CD4-positive, alpha-beta T cell (primary cell): Measurements from ENCODE around the gene PRKAG3. TPM values are rescaled to one million over a fixed set of nuclear protein-coding genes. Genes with fewer than 3 reads are reported as not detected.
"Not testable (repeated sequence)": the region's sequence is repeated elsewhere in the genome, so short reads cannot be mapped to it uniquely, and the experiment has no call there.

Source experiments
- ATAC-seq: fragments of 200-7000 bp; cut with Tn5 transposase; one replicate; pipeline ENCODE4 v1.10.0; 2022; ENCODE audit warnings: mild to moderate bottlenecking; ENCODE audit not compliant: poor library complexity
- CTCF ChIA-PET: fragments of 350-600 bp; sonication (Branson Sonifier 250); formaldehyde crosslinking; loops from one replicate; lab custom pipeline; 2021; ENCODE audit warnings: antibody characterized with exemption, inconsistent platforms; lab: Charles Lee
- POLR2A ChIA-PET: fragments of 350-600 bp; sonication (Branson Sonifier 250); formaldehyde crosslinking; loops from one replicate; lab custom pipeline; 2021; ENCODE audit warnings: antibody characterized with exemption, inconsistent platforms; lab: Charles Lee
- DNase-seq, 14 experiments: peaks; one replicate each; pipeline ENCODE4 v3.0.0-alpha.2; 2013 to 2020; ENCODE audit warnings: mixed read lengths in 2 of 14
- H3K27ac ChIP-seq, 2 donors: one replicate each; pipeline versions ENCODE4 v1.5.1 to v1.7.0; 2013; ENCODE audit warnings: low read length in 2 of 2, low read depth in 1 of 2, mild to moderate bottlenecking in 1 of 2
- H3K27me3 ChIP-seq, 2 experiments: 1 replicate in 1 of 2; 2 replicates in 1 of 2; pipeline versions ENCODE4 v1.6.1 to v1.7.0; 2013; ENCODE audit warnings: low read length in 2 of 2, control low read depth in 1 of 2, mild to moderate bottlenecking in 1 of 2, moderate library complexity in 1 of 2; ENCODE audit not compliant: insufficient read depth in 2 of 2, control insufficient read depth in 1 of 2
- H3K36me3 ChIP-seq: one replicate; pipeline ENCODE4 v1.6.1; 2013; ENCODE audit warnings: low read length, control low read depth; ENCODE audit not compliant: insufficient read depth
- H3K4me1 ChIP-seq: one replicate; pipeline ENCODE4 v1.6.1; 2013; ENCODE audit warnings: low read length, control low read depth; ENCODE audit not compliant: insufficient read depth
- H3K4me3 ChIP-seq: one replicate; pipeline ENCODE4 v1.5.1; 2013; ENCODE audit warnings: mild to moderate bottlenecking, low read length, moderate library complexity
- H3K9me3 ChIP-seq, 2 experiments: 1 replicate in 1 of 2; 2 replicates in 1 of 2; pipeline versions ENCODE4 v1.6.1 to v1.7.0; 2013; ENCODE audit warnings: low read length in 2 of 2, mild to moderate bottlenecking in 2 of 2, control low read depth in 1 of 2, moderate library complexity in 1 of 2; ENCODE audit not compliant: control insufficient read depth in 1 of 2, insufficient read depth in 1 of 2
- H3K27ac Mint-ChIP-seq: one replicate; pipeline ENCODE4 v1.8.0; 2020; ENCODE audit warnings: mixed read lengths
- H3K27me3 Mint-ChIP-seq: one replicate; pipeline ENCODE4 v1.8.0; 2021; ENCODE audit warnings: mixed read lengths
- H3K36me3 Mint-ChIP-seq: one replicate; pipeline ENCODE4 v1.8.0; 2021; ENCODE audit warnings: low read depth, mixed read lengths
- H3K4me1 Mint-ChIP-seq: one replicate; pipeline ENCODE4 v1.8.0; 2021; ENCODE audit warnings: low read depth, mixed read lengths
- H3K4me3 Mint-ChIP-seq: one replicate; pipeline ENCODE4 v1.8.0; 2020; ENCODE audit warnings: mild to moderate bottlenecking, mixed read lengths
- H3K9me3 Mint-ChIP-seq: one replicate; pipeline ENCODE4 v1.8.0; 2020; ENCODE audit warnings: mixed read lengths
- intact Hi-C, 2 experiments: fragments of 100-400 bp; cut with DNase I in 1 of 2; cut with micrococcal nuclease in 1 of 2; formaldehyde crosslinking; loops; one replicate each; pipeline versions ENCODE4 v1.15.1 to v1.9.0; 2023 to 2025; cut with DNase I, micrococcal nuclease
- total RNA-seq, 174 experiments: library from RNA in 2 of 174; stranded (reverse) in 2 of 174; gene quantifications; one replicate each; pipeline ENCODE4 v1.2.3 and lab custom pipeline; 2021 to 2026
- TF ChIP-seq, protein P1 (sequence below): fragments of 200-600 bp; IDR thresholded peaks from one replicate; pipeline ENCODE4 v1.8.0; 2022; ENCODE audit warnings: antibody characterized with exemption, mild to moderate bottlenecking

The PRKAG3 gene
- total RNA-seq, 2 experiments from 2014 or later: not detected

- Histone ChIP-seq H3K27me3 (peaks cover 20 to 21% of the 10 kb centered on the region in 2 experiments), H3K4me1 (peaks cover 7% of the 10 kb centered on the region), H3K4me3 (no peak overlapping the region), H3K9me3 (peaks cover 15 to 17% of the 10 kb centered on the region in 2 experiments), H3K36me3 (no peaks in the 10 kb centered on the region), H3K27ac (no peak overlapping the region)
- H3K36me3 Mint-ChIP-seq: peaks cover 32% of the 10 kb centered on the region
- H3K4me3 Mint-ChIP-seq: no peak overlapping the region
- CTCF ChIA-PET: no interaction called here
- DNase-seq (no peak), ATAC-seq (no peak)
- POLR2A ChIA-PET: no interaction called here
- TF ChIP-seq, protein P1, sequence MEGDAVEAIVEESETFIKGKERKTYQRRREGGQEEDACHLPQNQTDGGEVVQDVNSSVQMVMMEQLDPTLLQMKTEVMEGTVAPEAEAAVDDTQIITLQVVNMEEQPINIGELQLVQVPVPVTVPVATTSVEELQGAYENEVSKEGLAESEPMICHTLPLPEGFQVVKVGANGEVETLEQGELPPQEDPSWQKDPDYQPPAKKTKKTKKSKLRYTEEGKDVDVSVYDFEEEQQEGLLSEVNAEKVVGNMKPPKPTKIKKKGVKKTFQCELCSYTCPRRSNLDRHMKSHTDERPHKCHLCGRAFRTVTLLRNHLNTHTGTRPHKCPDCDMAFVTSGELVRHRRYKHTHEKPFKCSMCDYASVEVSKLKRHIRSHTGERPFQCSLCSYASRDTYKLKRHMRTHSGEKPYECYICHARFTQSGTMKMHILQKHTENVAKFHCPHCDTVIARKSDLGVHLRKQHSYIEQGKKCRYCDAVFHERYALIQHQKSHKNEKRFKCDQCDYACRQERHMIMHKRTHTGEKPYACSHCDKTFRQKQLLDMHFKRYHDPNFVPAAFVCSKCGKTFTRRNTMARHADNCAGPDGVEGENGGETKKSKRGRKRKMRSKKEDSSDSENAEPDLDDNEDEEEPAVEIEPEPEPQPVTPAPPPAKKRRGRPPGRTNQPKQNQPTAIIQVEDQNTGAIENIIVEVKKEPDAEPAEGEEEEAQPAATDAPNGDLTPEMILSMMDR: no peak
- peaks cover 42% of the 10 kb centered on the region for H3K27me3 Mint-ChIP-seq
- H3K9me3 Mint-ChIP-seq: peaks cover 4% of the 10 kb centered on the region
- no peak overlapping the region for H3K27ac Mint-ChIP-seq
- H3K4me1 Mint-ChIP-seq: peaks cover 7% of the 10 kb centered on the region
- intact Hi-C loops: no loop called here
Measured at GRCh38 chr2:218777276-218777990, 54.2 kb downstream of the PRKAG3 start.

- TF ChIP-seq, protein P1: no peak
- intact Hi-C loops: no loop called here
- Histone ChIP-seq H3K36me3 (no peaks in the 10 kb centered on the region), H3K9me3 (peaks cover 12 to 15% of the 10 kb centered on the region in 2 experiments), H3K4me3 (no peak overlapping the region), H3K4me1 (peaks cover 1% of the 10 kb centered on the region), H3K27ac (no peak overlapping the region), H3K27me3 (peaks cover 10 to 13% of the 10 kb centered on the region in 2 experiments)
- ATAC-seq (no peak), DNase-seq (no peak)
- POLR2A ChIA-PET: interaction anchor here (1.3 kb wide), 1 partner anchor 9 kb away, joined by 3 read pairs; no protein-coding TSS in a partner anchor
- H3K36me3 Mint-ChIP-seq: peaks cover 39% of the 10 kb centered on the region
- no peak overlapping the region for H3K4me3 Mint-ChIP-seq
- H3K9me3 Mint-ChIP-seq: peaks cover 4% of the 10 kb centered on the region
- peaks cover 37% of the 10 kb centered on the region for H3K27me3 Mint-ChIP-seq
- CTCF ChIA-PET: interaction anchor here (0.7 kb wide), 1 partner anchor 71 kb away, joined by 3 read pairs; no protein-coding TSS in a partner anchor
- H3K27ac Mint-ChIP-seq: no peak overlapping the region
- H3K4me1 Mint-ChIP-seq: peaks cover 7% of the 10 kb centered on the region
Measured at GRCh38 chr2:218776488-218776887, 55.1 kb downstream of the PRKAG3 start.

GRCh38 chr2:218773881-218774280, 57.7 kb downstream of the PRKAG3 start:
- Histone ChIP-seq H3K4me1 (no peaks in the 10 kb centered on the region), H3K4me3 (no peak overlapping the region), H3K36me3 (no peaks in the 10 kb centered on the region), H3K27ac (no peak overlapping the region), H3K27me3 (peaks cover 0 to 2% of the 10 kb centered on the region in 2 experiments), H3K9me3 (peaks cover 12 to 15% of the 10 kb centered on the region in 2 experiments)
- ChIA-PET CTCF (no interaction called here), POLR2A (no interaction called here)
- Mint-ChIP-seq H3K4me3 (no peak overlapping the region), H3K36me3 (peaks cover 56% of the 10 kb centered on the region), H3K27me3 (peaks cover 13% of the 10 kb centered on the region), H3K27ac (no peak overlapping the region), H3K9me3 (peaks cover 4% of the 10 kb centered on the region), H3K4me1 (no peaks in the 10 kb centered on the region)
- ATAC-seq (no peak), DNase-seq (no peak)
- TF ChIP-seq, protein P1: no peak
- intact Hi-C loops: no loop called here

DNA sequence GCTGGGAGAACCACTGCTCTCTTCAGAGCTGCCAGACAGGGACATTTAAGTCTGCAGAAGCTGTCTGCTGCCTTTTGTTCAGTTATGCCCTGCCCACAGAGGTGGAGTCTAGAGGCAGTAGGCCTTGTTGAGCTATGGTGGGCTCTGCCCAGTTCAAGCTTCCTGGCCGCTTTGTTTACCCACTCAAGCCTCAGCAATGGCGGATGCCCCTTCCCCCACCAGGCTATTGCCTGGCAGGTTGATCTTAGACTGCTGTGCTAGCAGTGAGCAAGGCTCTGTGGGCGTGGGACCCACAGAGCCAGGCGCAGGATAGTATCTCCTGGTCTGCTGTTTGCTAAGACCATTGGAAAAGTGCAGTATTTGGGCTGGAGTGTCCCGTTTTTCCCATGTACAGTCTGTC, 58.8 kb downstream of the PRKAG3 start:
- H3K4me3 ChIP-seq, H3K27ac Mint-ChIP-seq, CTCF ChIA-PET, H3K9me3 Mint-ChIP-seq, DNase-seq, H3K4me1 ChIP-seq, H3K27ac ChIP-seq, H3K36me3 ChIP-seq, H3K27me3 ChIP-seq, H3K4me1 Mint-ChIP-seq, H3K4me3 Mint-ChIP-seq, ATAC-seq, H3K27me3 Mint-ChIP-seq, POLR2A ChIA-PET, intact Hi-C loops: not testable (repeated sequence)
- H3K36me3 Mint-ChIP-seq: peaks cover 59% of the 10 kb centered on the region
- H3K9me3 ChIP-seq: peaks cover 10 to 13% of the 10 kb centered on the region in 2 experiments
